Right cardiac atrium (tissue), 5 donors: ENCODE data around the gene CCDC57. TPM values are rescaled to one million over a fixed set of nuclear protein-coding genes. Genes with fewer than 3 reads are reported as not detected.

Source experiments
- ATAC-seq, 2 donors: fragments of 200-7000 bp; cut with Tn5 transposase; one replicate each; pipeline versions ENCODE4 v1.8.0 to v1.9.1; 2020; ENCODE audit warnings: moderate library complexity in 2 of 2, mild to moderate bottlenecking in 1 of 2
- DNase-seq, 3 donors: peaks; one replicate each; pipeline ENCODE4 v3.0.0-alpha.2; 2020
- H3K27ac ChIP-seq: one replicate; pipeline ENCODE4 v1.5.1; 2013; ENCODE audit warnings: mild to moderate bottlenecking, low read length, control low read depth, moderate library complexity
- H3K27me3 ChIP-seq: one replicate; pipeline ENCODE4 v1.6.1; 2013; ENCODE audit not compliant: control insufficient read depth, insufficient read depth
- H3K4me1 ChIP-seq: one replicate; pipeline ENCODE4 v1.6.1; 2013; ENCODE audit warnings: low read length; ENCODE audit not compliant: control insufficient read depth, insufficient read depth
- H3K4me3 ChIP-seq: one replicate; pipeline ENCODE4 v1.5.1; 2013; ENCODE audit warnings: low read length, control low read depth
- H3K9me3 ChIP-seq: one replicate; pipeline ENCODE4 v1.6.1; 2013; ENCODE audit warnings: low read length; ENCODE audit not compliant: control insufficient read depth
- WGBS: extraction: QIAGEN DNeasy Blood & Tissue Kit; methylation state at CpG from one replicate; pipeline ENCODE4 v1.1.7; 2013; 5-methylcytosine and 5-hydroxymethylcytosine counted together
- intact Hi-C, 4 donors: fragments of 100-400 bp; cut with DNase I; formaldehyde crosslinking; loops; one replicate each; pipeline versions ENCODE4 v1.11.0 to v1.14.0; 2022 to 2023
- polyA plus RNA-seq: library from polyadenylated mRNA; stranded (reverse); fragments of 200-250 nt; gene quantifications from one replicate; pipeline ENCODE4 v1.2.3, GENCODE V29; 2013
- total RNA-seq, 4 donors: library from RNA; stranded (reverse); fragmentation: NEBNext Ultra II Directional; extraction: Animal tissue kit (Norgen Biotek cat#: 25700); gene quantifications; one replicate each; pipeline ENCODE4 v1.2.1, GENCODE V29; 2021
- donor health status: healthy with polysubstance abuse.
- donor health status: DM: no; HTN: yes; CAD: no.
- donor health status: DM: no; HTN: no; CAD: no.
- donor health status: DM: no; HTN: yes; CAD: no; lungs with severe emphysema.
- donor health status: DM: yes; HTN: yes; CAD: no.

The CCDC57 gene
- total and polyA plus RNA-seq, 5 donors = 12.1 to 17.3 (median 16.2) TPM

DNA sequence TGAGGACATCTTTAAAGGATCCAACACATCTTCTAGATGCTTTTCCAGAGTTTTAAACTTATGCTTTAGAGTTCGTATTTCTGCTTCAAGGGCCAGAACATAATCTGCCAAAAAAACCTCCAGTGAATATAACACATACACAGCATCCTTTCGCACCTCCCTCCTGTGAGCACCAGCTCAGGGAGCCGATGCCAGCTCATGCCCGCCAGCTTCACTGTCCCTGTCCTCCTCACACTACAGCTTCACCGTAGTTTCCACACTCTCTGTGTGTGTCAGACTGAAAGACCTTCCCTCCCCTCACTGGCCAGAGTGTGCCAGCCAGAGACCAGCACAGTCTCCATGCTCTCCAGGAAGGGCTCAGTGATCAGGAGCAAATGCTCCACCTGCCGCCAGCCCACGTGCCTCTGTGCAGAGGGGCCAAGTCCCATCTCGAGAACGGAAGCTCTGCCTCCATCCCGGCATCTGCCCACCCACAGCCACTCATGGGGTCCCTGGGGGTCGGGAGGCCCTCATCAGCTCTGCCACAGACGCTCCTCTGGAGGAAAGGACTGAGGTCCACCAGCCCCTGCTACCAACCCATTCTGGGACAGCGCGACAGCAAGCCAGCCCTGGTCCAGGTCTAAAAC is 40.8 kb downstream of the CCDC57 start:
- intact Hi-C loops = no loop called here
- ATAC-seq = no peak
- H3K9me3 ChIP-seq = no peaks in the 10 kb centered on the region
- DNase-seq = no peak
- no peak overlapping the region for H3K4me3 ChIP-seq
- no peaks in the 10 kb centered on the region for H3K27me3 ChIP-seq
- H3K27ac ChIP-seq = no peak overlapping the region
- 89% methylated on average over 14 of the region's 14 CpGs for WGBS
- H3K4me1 ChIP-seq = no peaks in the 10 kb centered on the region

DNA sequence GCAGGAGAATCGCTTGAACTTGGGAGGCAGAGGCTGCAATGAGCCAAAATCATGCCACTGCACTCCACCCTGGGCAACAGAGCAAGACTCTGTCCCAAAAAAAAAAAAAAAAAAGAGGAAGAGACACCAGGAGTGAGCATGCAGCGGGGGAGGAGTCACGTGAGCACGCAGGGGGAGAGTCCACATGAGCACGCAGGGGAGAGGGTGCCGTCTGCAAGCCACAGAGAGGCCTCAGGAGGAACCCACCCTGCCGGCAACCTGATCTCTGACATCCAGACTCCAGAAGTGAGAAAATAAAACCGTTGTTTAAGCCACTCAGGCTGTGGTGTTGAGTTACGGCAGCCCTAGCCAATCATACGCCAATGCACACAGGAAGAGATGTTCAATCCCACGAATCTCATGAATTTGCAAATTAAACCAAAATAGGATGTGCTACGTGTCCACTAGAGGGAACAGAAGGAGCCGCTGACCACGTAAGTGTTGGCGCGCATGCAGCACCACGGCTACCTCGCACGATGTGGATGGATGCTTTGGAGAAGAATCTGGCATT is 42.2 kb downstream of the CCDC57 start:
- no peak for ATAC-seq
- peak in 1 of 3 donors; percentile 67 for DNase-seq
- Histone ChIP-seq H3K27ac (no peak overlapping the region), H3K9me3 (no peaks in the 10 kb centered on the region), H3K4me3 (no peak overlapping the region), H3K27me3 (no peaks in the 10 kb centered on the region), H3K4me1 (no peaks in the 10 kb centered on the region)
- intact Hi-C loops = no loop called here
- WGBS = 80% methylated on average over 19 of the region's 19 CpGs

- Histone ChIP-seq H3K4me3 (no peak overlapping the region), H3K27ac (no peak overlapping the region), H3K4me1 (no peaks in the 10 kb centered on the region), H3K9me3 (no peaks in the 10 kb centered on the region), H3K27me3 (no peaks in the 10 kb centered on the region)
- intact Hi-C loops = no loop called here
- no peak for ATAC-seq
- WGBS = 93% methylated on average over 6 of the region's 6 CpGs
- no peak for DNase-seq
These were observed 44.1 kb downstream of the CCDC57 start for GRCh38 chr17:82168568-82168967.

GRCh38 chr17:82167028-82167427 is 45.6 kb downstream of the CCDC57 start:
- intact Hi-C loops = no loop called here
- H3K4me3 ChIP-seq = no peak overlapping the region
- no peak overlapping the region for H3K27ac ChIP-seq
- no peaks in the 10 kb centered on the region for H3K4me1 ChIP-seq
- no peaks in the 10 kb centered on the region for H3K27me3 ChIP-seq
- DNase-seq (no peak), ATAC-seq (no peak)
- WGBS = 93% methylated on average over 5 of the region's 5 CpGs
- H3K9me3 ChIP-seq = no peaks in the 10 kb centered on the region

- WGBS = 96% methylated on average over 3 of the region's 3 CpGs
- DNase-seq = no peak
- no peaks in the 10 kb centered on the region for H3K9me3 ChIP-seq
- ATAC-seq = no peak
- intact Hi-C loops = no loop called here
- H3K4me1 ChIP-seq = no peaks in the 10 kb centered on the region
- H3K4me3 ChIP-seq = no peak overlapping the region
- no peaks in the 10 kb centered on the region for H3K27me3 ChIP-seq
- H3K27ac ChIP-seq = no peak overlapping the region
These were observed 47.8 kb downstream of the CCDC57 start for GRCh38 chr17:82164853-82165252.

DNA sequence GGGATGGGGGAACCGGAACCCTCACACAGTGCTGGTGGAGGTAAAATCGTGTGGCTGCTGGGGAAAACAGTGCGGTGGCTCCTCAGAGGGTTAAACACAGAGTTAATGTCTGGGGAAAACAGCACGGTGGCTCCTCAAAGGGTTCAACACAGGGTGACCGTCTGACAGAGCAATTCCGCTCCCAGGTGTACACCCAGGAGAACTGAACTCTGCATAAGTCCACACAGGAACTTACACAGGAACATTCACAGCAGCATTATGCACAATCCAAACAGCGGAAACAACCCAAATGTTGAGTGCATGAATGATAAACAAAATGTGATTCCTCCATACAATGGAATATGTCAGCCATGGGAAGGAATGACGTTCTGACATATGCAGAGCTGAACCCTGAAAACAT is 51.4 kb downstream of the CCDC57 start:
- H3K4me3 ChIP-seq = no peak overlapping the region
- WGBS = 87% methylated on average over 8 of the region's 8 CpGs
- no peaks in the 10 kb centered on the region for H3K27me3 ChIP-seq
- H3K27ac ChIP-seq = no peak overlapping the region
- ATAC-seq = no peak
- H3K4me1 ChIP-seq = no peaks in the 10 kb centered on the region
- H3K9me3 ChIP-seq = no peaks in the 10 kb centered on the region
- no peak for DNase-seq
- intact Hi-C loops = no loop called here

DNA sequence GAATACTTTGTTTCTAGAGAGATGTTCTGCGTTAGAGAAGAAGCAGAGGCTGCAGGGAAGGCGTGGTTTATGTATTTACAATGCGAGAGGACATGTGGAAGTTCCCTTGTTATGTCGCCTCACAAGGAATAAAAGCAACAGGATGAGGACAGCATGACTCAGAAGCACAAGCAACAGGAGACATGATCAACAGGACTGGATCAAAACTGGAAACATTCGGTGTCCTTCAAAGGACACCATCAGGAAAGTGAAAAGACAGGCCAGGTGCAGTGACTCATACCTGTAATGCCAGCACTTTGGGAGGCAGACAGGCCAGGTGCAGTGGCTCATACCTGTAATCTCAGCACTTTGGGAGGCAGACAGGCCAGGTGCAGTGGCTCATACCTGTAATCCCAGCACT is 52.6 kb downstream of the CCDC57 start:
- no peak overlapping the region for H3K4me3 ChIP-seq
- ATAC-seq (no peak), DNase-seq (no peak)

DNA sequence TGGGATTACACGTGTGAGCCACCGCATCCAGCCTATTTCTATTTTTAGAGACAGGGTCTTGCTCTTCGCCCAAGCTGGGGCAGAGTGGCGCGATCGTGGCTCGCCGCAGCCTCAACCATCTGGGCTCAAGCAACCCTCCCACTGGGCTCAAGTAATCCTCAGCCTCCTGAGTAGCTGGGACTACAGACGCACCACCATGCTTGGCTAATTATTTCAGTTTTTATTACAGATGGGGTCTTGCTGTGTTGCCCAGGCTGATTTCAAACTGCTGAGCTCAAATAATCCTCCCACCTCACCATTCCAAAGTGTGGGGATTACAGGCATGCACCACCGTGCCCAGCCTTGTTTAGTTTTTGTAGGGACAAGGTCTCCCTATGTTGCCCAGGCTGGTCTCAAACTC is 53.8 kb downstream of the CCDC57 start:
- no peaks in the 10 kb centered on the region for H3K4me1 ChIP-seq
- no peak overlapping the region for H3K27ac ChIP-seq
- ATAC-seq = no peak
- no peaks in the 10 kb centered on the region for H3K9me3 ChIP-seq
- H3K4me3 ChIP-seq = no peak overlapping the region
- WGBS = 86% methylated on average over 10 of the region's 10 CpGs
- intact Hi-C loops = loop anchor here in 1 of 4 donors (2.0 kb wide), 1 partner anchor 16 kb away; no protein-coding TSS in a partner anchor
- DNase-seq = no peak
- H3K27me3 ChIP-seq = no peaks in the 10 kb centered on the region

More for the DNA sequence above, 52.6 kb downstream of the CCDC57 start:
- no peaks in the 10 kb centered on the region for H3K27me3 ChIP-seq
- WGBS = 73% methylated on average over 5 of the region's 5 CpGs
- no peaks in the 10 kb centered on the region for H3K9me3 ChIP-seq
- intact Hi-C loops = no loop called here
- H3K4me1 ChIP-seq = no peaks in the 10 kb centered on the region
- no peak overlapping the region for H3K27ac ChIP-seq

GRCh38 chr17:82157046-82158035 is 55.3 kb downstream of the CCDC57 start:
- intact Hi-C loops = loop anchor here in 1 of 4 donors (2.0 kb wide), 1 partner anchor 15 kb away; no protein-coding TSS in a partner anchor

DNA sequence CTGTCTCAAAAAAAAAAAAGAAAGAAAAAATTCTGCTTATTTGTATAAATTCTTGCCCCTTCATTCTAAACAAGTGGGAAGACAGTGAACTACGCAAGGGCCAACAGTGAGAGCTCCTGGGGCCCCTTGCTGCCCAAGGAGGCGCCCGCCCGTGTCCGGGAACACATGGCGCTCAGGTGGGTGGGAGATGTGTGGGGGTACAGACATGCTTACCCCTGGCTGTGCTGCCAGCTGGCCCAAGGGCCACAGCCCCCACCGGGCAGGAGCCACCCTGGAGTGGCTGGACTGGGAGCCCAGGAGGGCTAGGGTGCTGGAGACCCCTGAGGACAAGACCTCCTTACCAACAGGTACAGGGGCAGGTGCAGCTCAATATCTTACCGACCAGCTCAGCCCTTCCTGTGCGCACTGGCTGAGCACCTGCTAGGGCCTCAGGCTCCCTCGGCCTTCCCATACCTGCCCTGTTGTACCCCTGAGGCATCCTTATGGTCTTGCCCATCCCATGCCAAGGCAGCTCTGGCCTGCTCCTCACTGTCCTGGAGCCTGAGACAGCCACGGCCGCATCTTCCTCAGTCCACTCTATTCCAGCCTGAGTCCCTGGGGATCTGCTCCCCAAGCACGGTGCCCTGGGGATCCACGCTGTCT is 56.2 kb downstream of the CCDC57 start:
- intact Hi-C loops = no loop called here
- Histone ChIP-seq H3K4me3 (no peak overlapping the region), H3K27me3 (no peaks in the 10 kb centered on the region), H3K4me1 (no peaks in the 10 kb centered on the region), H3K9me3 (no peaks in the 10 kb centered on the region), H3K27ac (no peak overlapping the region)
- no peak for DNase-seq
- WGBS = 93% methylated on average over 14 of the region's 14 CpGs
- no peak for ATAC-seq

More at GRCh38 chr17:82157046-82158035, 55.3 kb downstream of the CCDC57 start:
- DNase-seq (peak in 1 of 3 donors; percentile 46), ATAC-seq (no peak)
- H3K9me3 ChIP-seq = no peaks in the 10 kb centered on the region
- H3K27ac ChIP-seq = no peak overlapping the region
- no peaks in the 10 kb centered on the region for H3K4me1 ChIP-seq
- no peak overlapping the region for H3K4me3 ChIP-seq
- H3K27me3 ChIP-seq = no peaks in the 10 kb centered on the region
- WGBS = 86% methylated on average over 36 of the region's 36 CpGs
